ENCODE data around the gene TRIM14.

- TF ChIP-seq CTCF (IDR thresholded peaks at IDR 0.05), result no peak
- TF ChIP-seq POLR2A (IDR thresholded peaks at IDR 0.05), result no peak
These were observed 87.9 kb downstream of the TRIM14 start for GRCh38 chr9:98031169-98031568.

Data from esophagus squamous epithelium (tissue), 4 donors.